GM03348 (cell line): Measurements from ENCODE around the gene FAM13B.

Source experiments
- DNase-seq: peaks from one replicate; pipeline ENCODE4 v3.0.0; 2012; ENCODE audit warnings: low spot score

FAM13B gene

DNA sequence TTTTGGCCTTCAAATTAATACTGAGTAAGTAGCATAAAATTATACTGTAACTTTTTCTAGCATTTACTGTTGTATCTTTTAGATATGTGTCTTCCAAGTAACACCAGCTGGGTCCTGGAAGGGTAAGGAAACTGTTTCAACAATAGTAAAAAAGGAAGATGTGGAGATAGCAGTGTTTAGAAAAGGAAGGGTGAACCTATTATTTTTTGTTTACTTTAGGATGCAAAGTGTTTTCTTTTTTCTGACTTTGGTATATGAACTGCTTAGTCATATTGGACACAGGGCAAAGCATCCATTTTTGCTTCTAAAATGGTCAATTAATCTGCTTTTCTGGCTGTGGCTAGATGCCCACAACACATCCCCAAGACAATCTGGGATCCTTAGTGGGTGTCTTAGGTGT, 138.3 kb downstream of the FAM13B start:
- DNase-seq, result no peak

DNA sequence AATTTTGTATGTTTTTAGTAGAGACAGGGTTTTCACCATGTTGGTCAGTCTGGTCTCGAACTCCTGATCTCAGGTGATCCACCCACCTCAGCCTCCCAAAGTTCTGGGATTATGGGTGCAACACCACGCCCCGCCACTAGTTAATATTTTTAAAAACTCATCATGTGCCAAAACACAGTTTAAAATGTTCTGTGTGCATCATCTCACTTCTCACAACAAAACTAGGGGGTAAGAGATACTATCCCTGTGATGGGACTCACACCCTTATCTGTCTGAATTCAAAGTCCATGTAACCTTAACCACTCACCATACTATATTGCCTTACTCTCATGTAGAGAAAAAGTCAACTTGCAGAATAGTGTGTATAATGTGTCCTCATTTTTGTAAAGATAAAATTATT, 141.0 kb downstream of the FAM13B start:
- DNase-seq, result no peak

DNA sequence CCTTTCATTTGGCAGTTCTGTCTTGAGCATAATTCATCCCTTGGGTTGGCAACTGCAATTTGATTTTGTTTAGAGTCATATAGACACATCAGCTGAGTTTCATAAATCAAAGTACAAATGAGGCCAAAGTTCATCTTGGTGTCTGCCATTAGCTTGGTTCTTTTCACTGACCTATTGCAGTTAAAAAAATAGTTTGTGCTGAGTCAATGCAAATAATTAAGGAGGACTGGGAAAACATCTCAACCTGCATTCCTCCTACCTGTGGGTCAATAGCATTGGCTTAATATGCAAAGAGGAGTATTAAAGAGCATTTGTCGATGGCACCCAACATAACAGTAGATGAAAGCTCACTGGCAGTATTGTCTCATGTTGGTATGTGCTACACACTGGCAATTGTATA, 142.0 kb downstream of the FAM13B start:
- no peak for DNase-seq

DNA sequence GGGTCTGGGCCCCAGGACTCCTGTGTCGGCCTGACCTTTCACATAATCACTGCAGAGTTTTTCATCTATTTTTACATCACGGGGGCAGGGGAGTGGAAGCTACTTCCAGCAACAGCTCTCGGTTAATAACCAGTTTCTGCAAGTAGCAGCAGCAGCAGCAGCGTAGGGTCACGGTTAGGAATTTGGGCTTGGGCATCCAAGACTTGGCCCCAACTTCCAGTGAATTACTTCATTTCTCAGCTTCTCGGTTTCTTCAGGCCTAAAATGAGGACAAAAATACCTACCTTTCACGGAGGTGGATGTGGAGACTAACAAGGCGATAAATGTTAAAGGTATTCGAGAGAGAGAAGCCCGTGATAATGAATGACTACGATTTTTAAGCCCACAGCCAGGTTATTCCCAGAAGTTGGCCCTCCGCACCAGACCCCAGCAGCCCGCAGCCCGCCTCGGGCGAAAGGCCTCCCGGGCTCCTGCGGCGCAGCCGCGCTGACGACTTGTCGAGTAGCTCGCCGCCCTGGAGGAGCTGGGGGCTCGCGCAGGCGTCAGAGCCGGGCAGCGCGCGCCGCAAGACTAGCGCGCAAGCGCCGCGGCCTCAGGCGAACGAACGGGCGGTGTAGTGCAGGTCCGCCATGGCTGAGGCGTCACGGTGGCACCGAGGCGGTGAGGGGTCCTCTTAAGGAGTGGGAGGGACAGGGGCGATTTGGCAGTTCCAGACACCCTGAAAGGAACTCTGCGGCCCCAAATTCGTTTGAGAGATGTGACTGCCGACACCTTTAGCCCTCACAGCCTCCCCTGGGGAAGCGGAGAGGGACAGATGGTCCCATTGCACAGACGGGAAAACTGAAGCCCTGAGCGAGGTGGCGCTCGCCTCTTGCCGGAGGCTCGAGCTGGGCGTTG, 143.8 kb downstream of the FAM13B start, which contains the start of gene PKD2L2:
PKD2L2 (plus strand) TSS at position 595 of the 897 bp plus-strand sequence; CDS start at position 630, 35 bp downstream.
- peak; percentile 92 for DNase-seq

DNA sequence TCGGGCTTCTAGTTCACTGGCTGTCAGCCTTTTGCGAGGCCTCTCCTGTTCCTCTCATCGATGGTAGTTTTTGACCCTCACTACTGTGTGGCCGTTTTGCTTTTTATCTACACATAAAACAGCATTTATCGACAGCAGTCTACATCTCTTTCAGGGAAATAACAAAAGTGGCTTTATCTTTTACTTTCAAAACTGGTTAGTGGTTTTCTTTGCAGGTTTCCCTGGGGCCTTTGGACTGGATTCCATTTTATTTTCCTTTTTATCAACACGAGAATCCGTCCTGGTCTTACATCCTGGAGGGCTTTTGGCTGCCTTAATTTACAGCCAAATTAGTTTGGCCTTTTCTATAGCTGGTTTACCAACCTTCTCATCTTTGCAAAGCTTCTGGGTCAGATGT, 144.4 kb downstream of the FAM13B start:
- no peak for DNase-seq
